HCT116 (cell line): ENCODE results near the gene CBLB.

Source experiments
- CTCF ChIP-seq, 3 experiments: fragments of 200-600 bp in 1 of 3; sonication (generic) in 1 of 3; IDR thresholded peaks in 2 of 3; conservative IDR thresholded peaks in 1 of 3; 2 replicates each; pipeline ENCODE4 v1.5.1; 2012 to 2017; ENCODE audit warnings: low read depth in 2 of 3, low read length in 2 of 3, antibody characterized with exemption in 1 of 3, borderline replicate concordance in 1 of 3, control low read depth in 1 of 3, mild to moderate bottlenecking in 1 of 3, mixed read lengths in 1 of 3, mixed run types in 1 of 3, moderate library complexity in 1 of 3; ENCODE audit not compliant: insufficient read depth in 1 of 3
- POLR2AphosphoS5 ChIP-seq: IDR thresholded peaks from 2 replicates; pipeline ENCODE4 v1.6.1; 2011; ENCODE audit warnings: mild to moderate bottlenecking, low read depth, low read length, moderate library complexity

DNA sequence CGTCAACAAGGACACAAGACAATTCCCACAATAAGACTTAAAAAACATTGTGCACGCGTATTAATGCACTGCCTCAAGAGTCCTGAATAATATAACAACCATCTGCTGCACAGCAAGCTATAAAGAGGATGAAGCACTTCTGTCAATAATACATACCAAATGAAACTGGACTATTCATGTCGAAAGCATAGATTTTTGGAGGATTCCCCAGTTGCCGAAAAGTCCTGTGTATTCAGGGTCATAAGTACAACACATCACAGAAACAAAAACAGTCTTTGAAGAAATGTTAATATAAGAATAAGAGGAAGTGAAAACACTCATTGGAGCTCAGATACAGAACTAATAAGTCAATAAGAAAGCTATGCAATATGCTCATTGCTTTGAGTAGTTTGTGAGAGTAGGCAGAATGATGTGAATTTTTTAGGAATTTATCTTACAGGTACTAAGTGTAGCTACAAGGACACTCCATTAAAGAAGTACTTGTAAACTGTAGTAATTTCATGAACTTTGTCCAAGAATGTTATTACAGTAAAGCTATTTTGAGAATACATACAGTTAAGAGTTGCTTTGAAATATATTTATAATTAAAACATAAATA, 31.6 kb downstream of the CBLB start:
- no peak for TF ChIP-seq CTCF (IDR thresholded peaks at IDR 0.05 in 2 of 3, conservative IDR thresholded peaks at IDR 0.05 in 1 of 3; ENCODE audit: borderline replicate concordance in 1 of 3, insufficient read depth in 1 of 3, low read depth in 2 of 3, low read length in 2 of 3)
- TF ChIP-seq POLR2AphosphoS5, result no peak
